Measurements from ENCODE around the gene SLC46A2.

DNA sequence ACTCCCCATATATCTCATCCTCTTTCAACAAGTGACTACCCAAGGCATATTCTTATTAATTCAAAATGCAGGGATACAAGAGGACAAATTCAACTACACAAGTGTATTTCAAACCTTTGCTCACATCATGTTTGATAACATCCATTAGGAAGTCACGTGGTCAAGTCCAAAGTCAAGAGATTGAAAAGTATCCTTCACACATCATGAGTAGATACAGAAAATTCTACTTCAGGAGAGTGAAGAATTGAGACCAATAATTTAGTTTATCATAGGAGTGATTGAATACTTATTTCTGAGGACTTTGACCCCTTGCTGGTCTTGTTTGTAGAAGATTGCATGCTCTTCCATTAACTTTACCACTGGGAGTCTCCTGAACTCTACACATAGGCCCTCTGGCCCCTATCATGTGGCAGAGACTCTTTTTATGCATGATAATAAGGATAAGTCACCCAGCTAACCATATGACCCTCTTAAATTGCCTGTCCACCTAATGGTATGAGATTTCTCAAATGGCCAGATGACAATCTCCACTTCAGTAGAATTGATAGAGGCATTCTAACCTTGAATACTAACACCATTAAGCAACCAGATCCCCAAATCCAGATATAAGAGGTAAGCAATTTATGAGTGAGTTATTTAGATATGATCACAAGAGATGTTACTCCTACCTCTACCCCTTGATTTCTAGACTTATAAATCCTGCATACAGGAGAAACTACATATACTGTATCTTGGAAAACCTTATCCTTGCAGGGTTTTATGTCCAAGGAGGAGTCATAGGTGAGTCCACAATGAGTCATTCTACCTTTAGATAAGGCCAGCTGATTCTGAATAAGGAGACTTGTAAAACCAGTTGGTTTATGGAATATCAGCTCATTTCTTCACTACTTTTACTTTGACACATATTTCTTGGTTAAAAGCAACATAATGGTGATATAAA lies 26.6 kb upstream of the SLC46A2 start:
- TF ChIP-seq, protein P1, sequence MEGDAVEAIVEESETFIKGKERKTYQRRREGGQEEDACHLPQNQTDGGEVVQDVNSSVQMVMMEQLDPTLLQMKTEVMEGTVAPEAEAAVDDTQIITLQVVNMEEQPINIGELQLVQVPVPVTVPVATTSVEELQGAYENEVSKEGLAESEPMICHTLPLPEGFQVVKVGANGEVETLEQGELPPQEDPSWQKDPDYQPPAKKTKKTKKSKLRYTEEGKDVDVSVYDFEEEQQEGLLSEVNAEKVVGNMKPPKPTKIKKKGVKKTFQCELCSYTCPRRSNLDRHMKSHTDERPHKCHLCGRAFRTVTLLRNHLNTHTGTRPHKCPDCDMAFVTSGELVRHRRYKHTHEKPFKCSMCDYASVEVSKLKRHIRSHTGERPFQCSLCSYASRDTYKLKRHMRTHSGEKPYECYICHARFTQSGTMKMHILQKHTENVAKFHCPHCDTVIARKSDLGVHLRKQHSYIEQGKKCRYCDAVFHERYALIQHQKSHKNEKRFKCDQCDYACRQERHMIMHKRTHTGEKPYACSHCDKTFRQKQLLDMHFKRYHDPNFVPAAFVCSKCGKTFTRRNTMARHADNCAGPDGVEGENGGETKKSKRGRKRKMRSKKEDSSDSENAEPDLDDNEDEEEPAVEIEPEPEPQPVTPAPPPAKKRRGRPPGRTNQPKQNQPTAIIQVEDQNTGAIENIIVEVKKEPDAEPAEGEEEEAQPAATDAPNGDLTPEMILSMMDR (IDR thresholded peaks at IDR 0.05 in 2 of 3, conservative IDR thresholded peaks at IDR 0.05 in 1 of 3; ENCODE audit: borderline replicate concordance in 1 of 3, insufficient read depth in 1 of 3, low read depth in 2 of 3, low read length in 2 of 3) = no peak
- TF ChIP-seq POLR2AphosphoS5 (IDR thresholded peaks at IDR 0.05; ENCODE audit: low read depth, low read length) (no peak), POLR2A (IDR thresholded peaks at IDR 0.05; ENCODE audit: borderline replicate concordance, extremely low read depth, insufficient read depth, insufficient read length) (no peak), EZH2 (IDR thresholded peaks at IDR 0.05) (no peak), EGR1 (IDR thresholded peaks at IDR 0.05; ENCODE audit: low read depth) (no peak), RAD21 (IDR thresholded peaks at IDR 0.05; ENCODE audit: low read depth) (no peak), FOSL1 (IDR thresholded peaks at IDR 0.05; ENCODE audit: low read depth) (peak; percentile 98), SRF (IDR thresholded peaks at IDR 0.05; ENCODE audit: low read depth) (peak; percentile 77), ELF1 (IDR thresholded peaks at IDR 0.05; ENCODE audit: borderline replicate concordance, low read depth) (no peak), SP1 (IDR thresholded peaks at IDR 0.05; ENCODE audit: low read depth) (peak; percentile 73), SIN3A (IDR thresholded peaks at IDR 0.05; ENCODE audit: low read depth) (no peak), CEBPB (IDR thresholded peaks at IDR 0.05; ENCODE audit: low read depth) (peak; percentile 58; the same call in 1 of the 2 replicates)
- TF ChIP-seq, protein P2, sequence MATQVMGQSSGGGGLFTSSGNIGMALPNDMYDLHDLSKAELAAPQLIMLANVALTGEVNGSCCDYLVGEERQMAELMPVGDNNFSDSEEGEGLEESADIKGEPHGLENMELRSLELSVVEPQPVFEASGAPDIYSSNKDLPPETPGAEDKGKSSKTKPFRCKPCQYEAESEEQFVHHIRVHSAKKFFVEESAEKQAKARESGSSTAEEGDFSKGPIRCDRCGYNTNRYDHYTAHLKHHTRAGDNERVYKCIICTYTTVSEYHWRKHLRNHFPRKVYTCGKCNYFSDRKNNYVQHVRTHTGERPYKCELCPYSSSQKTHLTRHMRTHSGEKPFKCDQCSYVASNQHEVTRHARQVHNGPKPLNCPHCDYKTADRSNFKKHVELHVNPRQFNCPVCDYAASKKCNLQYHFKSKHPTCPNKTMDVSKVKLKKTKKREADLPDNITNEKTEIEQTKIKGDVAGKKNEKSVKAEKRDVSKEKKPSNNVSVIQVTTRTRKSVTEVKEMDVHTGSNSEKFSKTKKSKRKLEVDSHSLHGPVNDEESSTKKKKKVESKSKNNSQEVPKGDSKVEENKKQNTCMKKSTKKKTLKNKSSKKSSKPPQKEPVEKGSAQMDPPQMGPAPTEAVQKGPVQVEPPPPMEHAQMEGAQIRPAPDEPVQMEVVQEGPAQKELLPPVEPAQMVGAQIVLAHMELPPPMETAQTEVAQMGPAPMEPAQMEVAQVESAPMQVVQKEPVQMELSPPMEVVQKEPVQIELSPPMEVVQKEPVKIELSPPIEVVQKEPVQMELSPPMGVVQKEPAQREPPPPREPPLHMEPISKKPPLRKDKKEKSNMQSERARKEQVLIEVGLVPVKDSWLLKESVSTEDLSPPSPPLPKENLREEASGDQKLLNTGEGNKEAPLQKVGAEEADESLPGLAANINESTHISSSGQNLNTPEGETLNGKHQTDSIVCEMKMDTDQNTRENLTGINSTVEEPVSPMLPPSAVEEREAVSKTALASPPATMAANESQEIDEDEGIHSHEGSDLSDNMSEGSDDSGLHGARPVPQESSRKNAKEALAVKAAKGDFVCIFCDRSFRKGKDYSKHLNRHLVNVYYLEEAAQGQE (IDR thresholded peaks at IDR 0.05; ENCODE audit: low read depth) = no peak
- TF ChIP-seq, protein P3, sequence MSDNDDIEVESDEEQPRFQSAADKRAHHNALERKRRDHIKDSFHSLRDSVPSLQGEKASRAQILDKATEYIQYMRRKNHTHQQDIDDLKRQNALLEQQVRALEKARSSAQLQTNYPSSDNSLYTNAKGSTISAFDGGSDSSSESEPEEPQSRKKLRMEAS (IDR thresholded peaks at IDR 0.05) = no peak

Data from HCT116 (cell line).